HG03060 (cell line): Measurements from ENCODE around the gene THRB.
"Not testable (repeated sequence)": the region's sequence is repeated elsewhere in the genome, so short reads cannot be mapped to it uniquely, and the experiment has no call there.

ENCODE experiments used
- ATAC-seq: cut with Tn5 transposase; IDR thresholded peaks from one replicate; pipeline ENCODE4 v1.9.1; 2021; ENCODE audit warnings: low read depth, moderate number of reproducible peaks; ENCODE audit not compliant: unreplicated experiment

Gene THRB

GRCh38 chr3:24416224-24416623 is 78.4 kb downstream of the THRB start:
- no peak for ATAC-seq

- ATAC-seq, result no peak
Measured at GRCh38 chr3:24415824-24416223, 78.8 kb downstream of the THRB start.

- ATAC-seq, result not testable (repeated sequence)
Measured at GRCh38 chr3:24413662-24414061, 81.0 kb downstream of the THRB start.

GRCh38 chr3:24410860-24411259 is 83.8 kb downstream of the THRB start:
- ATAC-seq, result no peak

- no peak for ATAC-seq
Measured at GRCh38 chr3:24407980-24408680, 86.5 kb downstream of the THRB start.

- ATAC-seq, result no peak
Measured at GRCh38 chr3:24406900-24407299, 87.8 kb downstream of the THRB start.

- ATAC-seq, result no peak
Measured at GRCh38 chr3:24405057-24405456, 89.6 kb downstream of the THRB start.

GRCh38 chr3:24401811-24402185 is 92.9 kb downstream of the THRB start:
- no peak for ATAC-seq

GRCh38 chr3:24401090-24401810 is 93.4 kb downstream of the THRB start:
- ATAC-seq, result no peak

GRCh38 chr3:24400450-24400849 is 94.2 kb downstream of the THRB start:
- ATAC-seq, result no peak

- ATAC-seq, result no peak
Measured at GRCh38 chr3:24400015-24400414, 94.6 kb downstream of the THRB start.

- no peak for ATAC-seq
Measured at GRCh38 chr3:24399614-24400013, 95.0 kb downstream of the THRB start.

GRCh38 chr3:24398712-24399111 is 95.9 kb downstream of the THRB start:
- ATAC-seq, result not testable (repeated sequence)

GRCh38 chr3:24396338-24396737 is 98.3 kb downstream of the THRB start:
- ATAC-seq, result no peak

- no peak for ATAC-seq
Measured at GRCh38 chr3:24394754-24395153, 99.9 kb downstream of the THRB start.

- no peak for ATAC-seq
Measured at GRCh38 chr3:24393316-24393715, 101.3 kb downstream of the THRB start.

- ATAC-seq, result no peak
Measured at GRCh38 chr3:24390169-24391130, 104.2 kb downstream of the THRB start.

- no peak for ATAC-seq
Measured at GRCh38 chr3:24389108-24390090, 105.3 kb downstream of the THRB start.

GRCh38 chr3:24388611-24389010 is 106.0 kb downstream of the THRB start:
- no peak for ATAC-seq

GRCh38 chr3:24388159-24388558 is 106.5 kb downstream of the THRB start:
- ATAC-seq, result no peak
